ENCODE data around the gene TMEM150A. TPM values are rescaled to one million over a fixed set of nuclear protein-coding genes. Genes with fewer than 3 reads are reported as not detected.

The TMEM150A gene
- total and polyA plus RNA-seq, 2 of the 13 experiments (the other 11 are each of a cell fraction or from before 2014, with no cell fraction given) = 30.1 to 70.4 TPM

DNA sequence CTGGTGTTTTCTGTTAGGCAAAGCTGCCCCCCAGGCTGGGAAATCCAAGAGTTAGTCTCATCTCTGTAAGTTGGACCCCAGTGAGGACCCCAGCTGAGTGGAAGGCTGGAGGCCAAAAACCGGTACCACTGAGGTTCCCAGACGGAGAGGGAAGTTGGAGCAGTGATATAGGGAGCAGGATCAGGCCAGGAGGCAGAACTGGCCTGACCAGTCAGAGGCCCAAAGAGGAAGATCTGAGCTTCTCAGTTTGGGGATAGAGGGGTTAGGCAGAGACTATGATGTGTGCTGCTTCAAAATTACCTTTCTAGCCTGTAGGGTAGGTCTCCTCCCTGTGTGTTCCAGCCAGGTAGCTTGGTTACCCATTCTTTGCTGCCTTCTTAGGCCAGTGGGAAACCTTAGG, 11.5 kb downstream of the TMEM150A start:
- 83% methylated on average over 2 of the region's 2 CpGs for WGBS (ENCODE audit: low lambda C conversion rate)
- Histone ChIP-seq H2AFZ (ENCODE audit: low read length) (no peak overlapping the region), H3K4me1 (ENCODE audit: insufficient read depth, low read length) (peaks cover 88% of the 10 kb centered on the region), H3K36me3 (replicated peaks in 1 of 2; ENCODE audit: control insufficient read depth in 1 of 2, insufficient read depth in 2 of 2, low read length in 2 of 2) (no peaks in the 10 kb centered on the region), H3K27me3 (ENCODE audit: control insufficient read depth in 1 of 2, insufficient read depth in 2 of 2, low read length in 2 of 2) (no peaks in the 10 kb centered on the region; a peak in 1 of 5 replicates), H3K9me3 (ENCODE audit: low read length) (no peaks in the 10 kb centered on the region), H3K79me2 (ENCODE audit: insufficient read depth, low read length) (peaks cover 4% of the 10 kb centered on the region), H3K4me2 (ENCODE audit: low read depth, low read length) (peak overlapping the region; percentile 4; the same call in 1 of the 2 replicates), H4K20me1 (ENCODE audit: insufficient read depth, low read length) (no peaks in the 10 kb centered on the region), H3K9ac (ENCODE audit: insufficient read depth, low read depth, low read length) (0 out of 2 replicates have a peak overlapping the region, but pooled peaks have one; percentile 18), H3K27ac (ENCODE audit: extremely low read length, insufficient read depth, low read length) (no peak overlapping the region), H3K4me3 (replicated peaks in 1 of 3; ENCODE audit: insufficient read depth in 1 of 3, low read depth in 2 of 3, low read length in 3 of 3) (no peak overlapping the region)
- ATAC-seq (no peak), FAIRE-seq (no peak), DNase-seq (ENCODE audit: low spot score) (no peak)
- in situ Hi-C loops (cut with HindIII; ENCODE audit: extremely low pct_ligation_motif_present, low pct_unique_long_range_greater_than_20kb) = no loop called here
- TF ChIP-seq NFKB2 (CRISPR knock-in tag; IDR thresholded peaks at IDR 0.05; ENCODE audit: borderline replicate concordance) (no peak), ZNF589 (CRISPR knock-in tag; conservative IDR thresholded peaks at IDR 0.05) (no peak), MAFK (conservative IDR thresholded peaks at IDR 0.05 in 1 of 2, IDR thresholded peaks at IDR 0.05 in 1 of 2; ENCODE audit: low read length in 2 of 2) (no peak), KDM2A (CRISPR knock-in tag; IDR thresholded peaks at IDR 0.05; ENCODE audit: borderline replicate concordance, low read depth) (no peak), TBX3 (IDR thresholded peaks at IDR 0.05; ENCODE audit: borderline replicate concordance) (no peak), RARA (CRISPR knock-in tag; IDR thresholded peaks at IDR 0.05) (no peak), MTA1 (CRISPR knock-in tag; IDR thresholded peaks at IDR 0.05; ENCODE audit: borderline replicate concordance) (no peak)
- TF ChIP-seq, protein P1, sequence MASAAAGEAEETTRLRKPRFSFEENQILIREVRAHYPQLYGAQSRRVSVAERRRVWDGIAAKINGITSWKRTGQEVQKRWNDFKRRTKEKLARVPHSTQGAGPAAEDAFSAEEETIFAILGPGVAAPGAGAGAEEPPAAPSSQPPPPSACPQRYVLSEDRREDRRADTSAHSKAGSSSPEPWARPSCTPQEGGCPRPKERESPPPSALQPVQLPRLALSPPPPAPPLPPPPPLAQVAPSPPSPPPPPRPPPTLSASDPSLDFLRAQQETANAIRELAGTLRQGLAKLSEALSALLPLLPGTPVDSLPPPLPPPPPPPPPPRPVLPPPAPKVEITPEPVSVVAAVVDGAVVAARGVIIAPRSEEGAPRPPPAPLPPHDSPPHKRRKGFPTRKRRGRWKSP (CRISPR knock-in tag; IDR thresholded peaks at IDR 0.05) = no peak
- TF ChIP-seq, protein P2, sequence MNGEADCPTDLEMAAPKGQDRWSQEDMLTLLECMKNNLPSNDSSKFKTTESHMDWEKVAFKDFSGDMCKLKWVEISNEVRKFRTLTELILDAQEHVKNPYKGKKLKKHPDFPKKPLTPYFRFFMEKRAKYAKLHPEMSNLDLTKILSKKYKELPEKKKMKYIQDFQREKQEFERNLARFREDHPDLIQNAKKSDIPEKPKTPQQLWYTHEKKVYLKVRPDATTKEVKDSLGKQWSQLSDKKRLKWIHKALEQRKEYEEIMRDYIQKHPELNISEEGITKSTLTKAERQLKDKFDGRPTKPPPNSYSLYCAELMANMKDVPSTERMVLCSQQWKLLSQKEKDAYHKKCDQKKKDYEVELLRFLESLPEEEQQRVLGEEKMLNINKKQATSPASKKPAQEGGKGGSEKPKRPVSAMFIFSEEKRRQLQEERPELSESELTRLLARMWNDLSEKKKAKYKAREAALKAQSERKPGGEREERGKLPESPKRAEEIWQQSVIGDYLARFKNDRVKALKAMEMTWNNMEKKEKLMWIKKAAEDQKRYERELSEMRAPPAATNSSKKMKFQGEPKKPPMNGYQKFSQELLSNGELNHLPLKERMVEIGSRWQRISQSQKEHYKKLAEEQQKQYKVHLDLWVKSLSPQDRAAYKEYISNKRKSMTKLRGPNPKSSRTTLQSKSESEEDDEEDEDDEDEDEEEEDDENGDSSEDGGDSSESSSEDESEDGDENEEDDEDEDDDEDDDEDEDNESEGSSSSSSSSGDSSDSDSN (CRISPR knock-in tag; IDR thresholded peaks at IDR 0.05) = no peak
- TF ChIP-seq, protein P3, sequence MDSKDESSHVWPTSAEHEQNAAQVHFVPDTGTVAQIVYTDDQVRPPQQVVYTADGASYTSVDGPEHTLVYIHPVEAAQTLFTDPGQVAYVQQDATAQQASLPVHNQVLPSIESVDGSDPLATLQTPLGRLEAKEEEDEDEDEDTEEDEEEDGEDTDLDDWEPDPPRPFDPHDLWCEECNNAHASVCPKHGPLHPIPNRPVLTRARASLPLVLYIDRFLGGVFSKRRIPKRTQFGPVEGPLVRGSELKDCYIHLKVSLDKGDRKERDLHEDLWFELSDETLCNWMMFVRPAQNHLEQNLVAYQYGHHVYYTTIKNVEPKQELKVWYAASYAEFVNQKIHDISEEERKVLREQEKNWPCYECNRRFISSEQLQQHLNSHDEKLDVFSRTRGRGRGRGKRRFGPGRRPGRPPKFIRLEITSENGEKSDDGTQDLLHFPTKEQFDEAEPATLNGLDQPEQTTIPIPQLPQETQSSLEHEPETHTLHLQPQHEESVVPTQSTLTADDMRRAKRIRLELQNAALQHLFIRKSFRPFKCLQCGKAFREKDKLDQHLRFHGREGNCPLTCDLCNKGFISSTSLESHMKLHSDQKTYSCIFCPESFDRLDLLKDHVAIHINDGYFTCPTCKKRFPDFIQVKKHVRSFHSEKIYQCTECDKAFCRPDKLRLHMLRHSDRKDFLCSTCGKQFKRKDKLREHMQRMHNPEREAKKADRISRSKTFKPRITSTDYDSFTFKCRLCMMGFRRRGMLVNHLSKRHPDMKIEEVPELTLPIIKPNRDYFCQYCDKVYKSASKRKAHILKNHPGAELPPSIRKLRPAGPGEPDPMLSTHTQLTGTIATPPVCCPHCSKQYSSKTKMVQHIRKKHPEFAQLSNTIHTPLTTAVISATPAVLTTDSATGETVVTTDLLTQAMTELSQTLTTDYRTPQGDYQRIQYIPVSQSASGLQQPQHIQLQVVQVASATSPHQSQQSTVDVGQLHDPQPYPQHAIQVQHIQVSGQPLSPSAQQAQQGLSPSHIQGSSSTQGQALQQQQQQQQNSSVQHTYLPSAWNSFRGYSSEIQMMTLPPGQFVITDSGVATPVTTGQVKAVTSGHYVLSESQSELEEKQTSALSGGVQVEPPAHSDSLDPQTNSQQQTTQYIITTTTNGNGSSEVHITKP (CRISPR knock-in tag; IDR thresholded peaks at IDR 0.05; ENCODE audit: low read depth) = no peak
- TF ChIP-seq, protein P4, sequence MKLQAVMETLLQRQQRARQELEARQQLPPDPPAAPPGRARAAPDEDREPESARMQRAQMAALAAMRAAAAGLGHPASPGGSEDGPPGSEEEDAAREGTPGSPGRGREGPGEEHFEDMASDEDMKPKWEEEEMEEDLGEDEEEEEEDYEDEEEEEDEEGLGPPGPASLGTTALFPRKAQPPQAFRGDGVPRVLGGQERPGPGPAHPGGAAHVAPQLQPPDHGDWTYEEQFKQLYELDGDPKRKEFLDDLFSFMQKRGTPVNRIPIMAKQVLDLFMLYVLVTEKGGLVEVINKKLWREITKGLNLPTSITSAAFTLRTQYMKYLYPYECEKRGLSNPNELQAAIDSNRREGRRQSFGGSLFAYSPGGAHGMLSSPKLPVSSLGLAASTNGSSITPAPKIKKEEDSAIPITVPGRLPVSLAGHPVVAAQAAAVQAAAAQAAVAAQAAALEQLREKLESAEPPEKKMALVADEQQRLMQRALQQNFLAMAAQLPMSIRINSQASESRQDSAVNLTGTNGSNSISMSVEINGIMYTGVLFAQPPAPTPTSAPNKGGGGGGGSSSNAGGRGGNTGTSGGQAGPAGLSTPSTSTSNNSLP (IDR thresholded peaks at IDR 0.05; ENCODE audit: low read depth, low read length) = no peak
- intact Hi-C loops (cut with micrococcal nuclease; ENCODE audit: unreplicated experiment) = no loop called here
- no TSS peak for BruUV-seq (replicated peaks)
- ChIA-PET POLR2A (interaction anchor here (1.4 to 25.9 kb wide), 6 partner anchors 12 to 52 kb away, joined by 3 to 795 read pairs (median 13); partner anchors contain the start of genes C2orf68, GGCX, MAT2A and RNF181), CTCF (ENCODE audit: low intra/inter-chr PET ratio, low total read pairs) (no interaction called here)
